Thyroid gland (tissue), 4 donors: Measurements from ENCODE around the gene RAP1A. TPM values are rescaled to one million over a fixed set of nuclear protein-coding genes. Genes with fewer than 3 reads are reported as not detected.

Experiments used
- DNase-seq, 2 donors: peaks; one replicate each; pipeline ENCODE4 v3.0.0-alpha.2; 2019
- H3K27ac ChIP-seq, 3 donors: fragments of 200-600 bp; sonication (generic); 1 replicate in 2 of 3; 2 replicates in 1 of 3; pipeline ENCODE4 v1.5.1; 2016 to 2019; ENCODE audit warnings: mild to moderate bottlenecking in 1 of 3, moderate library complexity in 1 of 3
- H3K27me3 ChIP-seq: fragments of 200-600 bp; sonication (generic); one replicate; pipeline ENCODE4 v1.5.1; 2019
- H3K36me3 ChIP-seq, 2 donors: fragments of 200-600 bp; sonication (generic); one replicate each; pipeline ENCODE4 v1.5.1; 2016 to 2019
- H3K4me1 ChIP-seq, 2 donors: fragments of 200-600 bp; sonication (generic); one replicate each; pipeline ENCODE4 v1.5.1; 2017 to 2019
- H3K4me3 ChIP-seq, 3 donors: fragments of 200-600 bp; sonication (generic); replicated peaks in 1 of 3; 1 replicate in 2 of 3; 2 replicates in 1 of 3; pipeline ENCODE4 v1.5.1; 2016; ENCODE audit warnings: mild to moderate bottlenecking in 1 of 3
- H3K9me3 ChIP-seq: fragments of 200-600 bp; sonication (generic); one replicate; pipeline ENCODE4 v1.5.1; 2017
- CTCF ChIP-seq, 6 experiments: fragments of 200-600 bp in 3 of 6; fragments of 450-650 bp in 3 of 6; sonication (generic) in 3 of 6; IDR thresholded peaks; one replicate each; pipeline ENCODE4 v1.5.1; 2016 to 2019; ENCODE audit warnings: antibody characterized with exemption in 6 of 6, mild to moderate bottlenecking in 2 of 6, inconsistent platforms in 1 of 6, moderate library complexity in 1 of 6
- POLR2A ChIP-seq, 2 donors: fragments of 450-650 bp; IDR thresholded peaks; one replicate each; pipeline ENCODE4 v1.6.1; 2017; ENCODE audit warnings: antibody characterized with exemption in 2 of 2, mild to moderate bottlenecking in 2 of 2, moderate library complexity in 1 of 2
- WGBS, 2 donors: methylation state at CpG; one replicate each; pipeline ENCODE4 v1.1.5; 2017; 5-methylcytosine and 5-hydroxymethylcytosine counted together
- intact Hi-C: fragments of 100-400 bp; cut with DNase I; formaldehyde crosslinking; loops from one replicate; pipeline ENCODE4 v1.15.1; 2023
- total RNA-seq, 4 donors: library from RNA; depleted of rRNA; stranded (reverse); fragments of >200 nt; gene quantifications; one replicate each; pipeline ENCODE4 v1.2.3, GENCODE V29; 2016

The RAP1A gene
- total RNA-seq, 4 donors from 2014 or later, result 54.2 to 91.7 (median 71.9) TPM

GRCh38 chr1:111595807-111596206, 23.8 kb upstream of the RAP1A start:
- DNase-seq, result no peak
- Histone ChIP-seq H3K27me3 (no peaks in the 10 kb centered on the region), H3K4me3 (no peak overlapping the region), H3K9me3 (no peaks in the 10 kb centered on the region), H3K27ac (no peak overlapping the region), H3K36me3 (no peaks in the 10 kb centered on the region), H3K4me1 (peaks cover 25 to 30% of the 10 kb centered on the region in 2 donors)
- 89 to 90% methylated on average over 1 of the region's 1 CpG for WGBS, 2 donors
- TF ChIP-seq CTCF (IDR thresholded peaks at IDR 0.05) (no peak), POLR2A (IDR thresholded peaks at IDR 0.05) (no peak)
- intact Hi-C loops, result no loop called here

DNA sequence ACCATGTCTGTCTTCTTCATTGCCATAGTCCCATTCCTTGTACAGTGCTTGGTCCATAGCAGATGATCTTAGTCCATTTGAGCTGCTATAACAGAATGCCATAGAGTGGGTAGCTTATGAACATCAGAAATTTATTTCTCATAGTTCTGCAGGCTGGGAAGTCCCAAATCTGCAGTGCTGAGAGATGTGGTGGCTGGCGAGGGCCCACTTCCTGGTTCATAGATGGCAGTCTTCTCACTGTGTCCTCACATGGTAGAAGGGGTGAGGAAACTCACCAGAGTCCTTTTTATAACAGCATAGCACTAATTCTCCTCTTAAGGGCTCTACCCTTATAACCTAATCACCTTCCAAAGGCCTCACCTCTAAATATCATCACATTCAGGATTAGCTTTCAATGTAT, 23.1 kb upstream of the RAP1A start:
- intact Hi-C loops, result no loop called here
- DNase-seq, result no peak
- Histone ChIP-seq H3K4me3 (no peak overlapping the region), H3K27ac (no peak overlapping the region), H3K36me3 (no peaks in the 10 kb centered on the region), H3K27me3 (no peaks in the 10 kb centered on the region), H3K9me3 (no peaks in the 10 kb centered on the region), H3K4me1 (peaks cover 25 to 30% of the 10 kb centered on the region in 2 donors)
- TF ChIP-seq POLR2A (IDR thresholded peaks at IDR 0.05) (no peak), CTCF (IDR thresholded peaks at IDR 0.05) (no peak)
- WGBS, 2 donors, result 81 to 95% methylated on average over 1 of the region's 1 CpG

- WGBS, 2 donors, result 75 to 87% methylated on average over 5 of the region's 5 CpGs
- Histone ChIP-seq H3K36me3 (no peaks in the 10 kb centered on the region), H3K27me3 (no peaks in the 10 kb centered on the region), H3K4me3 (no peak overlapping the region), H3K4me1 (peaks cover 15 to 23% of the 10 kb centered on the region in 2 donors), H3K9me3 (no peaks in the 10 kb centered on the region), H3K27ac (no peak overlapping the region)
- DNase-seq, result no peak
- TF ChIP-seq CTCF (IDR thresholded peaks at IDR 0.05) (no peak), POLR2A (IDR thresholded peaks at IDR 0.05) (no peak)
- intact Hi-C loops, result no loop called here
Measured at GRCh38 chr1:111597426-111597825, 22.2 kb upstream of the RAP1A start.

DNA sequence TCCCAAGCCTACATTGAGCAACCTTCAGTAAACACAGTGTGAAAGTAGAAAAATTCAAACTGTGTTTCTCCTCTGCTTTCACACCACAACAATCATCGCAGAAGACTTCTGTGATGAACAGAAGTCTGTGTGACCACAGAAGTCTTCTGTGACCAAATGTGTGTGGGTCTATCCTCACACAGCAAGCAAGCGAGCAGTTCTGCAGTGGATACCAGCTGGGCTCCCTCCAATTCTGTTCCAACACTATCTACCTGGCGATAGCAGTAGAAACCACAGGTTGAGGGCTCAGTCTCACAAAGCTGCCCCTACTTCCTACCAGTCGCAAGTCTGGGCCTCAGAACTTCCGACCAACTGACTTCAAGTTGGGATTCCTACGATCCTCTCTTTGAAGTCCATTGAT, 21.0 kb upstream of the RAP1A start:
- no peaks in the 10 kb centered on the region for H3K36me3 ChIP-seq
- H3K4me1 ChIP-seq, result peaks cover 7 to 15% of the 10 kb centered on the region in 2 donors
- DNase-seq, result no peak
- H3K9me3 ChIP-seq, result no peaks in the 10 kb centered on the region
- no peak overlapping the region for H3K27ac ChIP-seq
- TF ChIP-seq CTCF (IDR thresholded peaks at IDR 0.05) (no peak), POLR2A (IDR thresholded peaks at IDR 0.05) (no peak)
- intact Hi-C loops, result no loop called here
- no peak overlapping the region for H3K4me3 ChIP-seq
- 94 to 98% methylated on average over 6 of the region's 6 CpGs for WGBS, 2 donors
- H3K27me3 ChIP-seq, result no peaks in the 10 kb centered on the region

GRCh38 chr1:111599781-111600693, 19.6 kb upstream of the RAP1A start:
- WGBS, 2 donors, result 76 to 78% methylated on average over 10 of the region's 10 CpGs
- peaks cover 0 to 9% of the 10 kb centered on the region in 2 donors for H3K4me1 ChIP-seq
- peak in 1 of 2 donors; percentile 43 for DNase-seq
- H3K4me3 ChIP-seq, result no peak overlapping the region
- TF ChIP-seq CTCF (IDR thresholded peaks at IDR 0.05), result no peak
- no peak for TF ChIP-seq POLR2A (IDR thresholded peaks at IDR 0.05)
- H3K36me3 ChIP-seq, result no peaks in the 10 kb centered on the region
- H3K27me3 ChIP-seq, result no peaks in the 10 kb centered on the region
- no peak overlapping the region for H3K27ac ChIP-seq
- intact Hi-C loops, result no loop called here
- no peaks in the 10 kb centered on the region for H3K9me3 ChIP-seq
